ENCODE data around the gene PLXNA1. TPM values are rescaled to one million over a fixed set of nuclear protein-coding genes. Genes with fewer than 3 reads are reported as not detected.

The PLXNA1 gene
- total RNA-seq: 10 to 100 TPM; 17.0 to 49.5 TPM

DNA sequence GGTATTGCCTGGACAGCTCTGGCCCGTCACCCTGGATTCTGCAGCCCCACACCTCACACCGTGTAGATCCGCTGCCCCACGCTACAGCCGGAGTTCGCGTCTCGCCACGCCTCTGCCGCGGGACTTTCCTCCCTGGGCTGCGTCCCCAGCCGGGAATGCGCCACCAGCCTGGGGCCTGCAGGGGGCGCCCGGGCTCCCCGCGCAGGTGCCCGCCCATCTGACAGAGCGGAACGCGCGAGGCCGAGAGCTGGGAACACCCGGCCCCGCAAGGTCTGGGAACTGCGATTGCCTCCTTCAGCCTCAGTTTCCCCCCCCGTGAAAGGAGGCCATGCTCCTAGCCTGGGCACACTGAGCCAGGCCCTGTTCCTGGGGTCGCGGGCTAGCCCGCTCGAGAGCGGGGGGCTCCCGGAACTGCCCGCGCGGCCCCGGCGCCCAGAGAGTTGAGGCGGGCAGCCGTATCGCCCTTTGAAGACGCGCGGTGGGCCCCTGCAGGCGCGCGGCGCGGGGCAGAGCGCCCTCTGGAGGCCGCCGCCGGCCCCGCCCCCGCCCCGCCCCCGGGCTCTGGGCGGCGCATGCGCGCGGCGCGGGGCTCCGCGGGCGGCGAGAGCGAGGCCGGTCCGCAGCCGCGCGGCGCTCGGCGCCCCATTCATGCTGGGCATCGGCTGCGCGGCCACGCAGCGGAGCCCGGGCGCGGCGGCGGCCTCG, at the start of gene PLXNA1:
TSS of gene PLXNA1 (plus strand) at position 645 of the 705 bp plus-strand sequence. CDS start 5,479 bp downstream, outside the sequence.
- peak; percentile 42 for DNase-seq (ENCODE audit: low spot score)
- H3K27ac ChIP-seq: peak within 1 kb of the TSS; percentile 13 to 26
- TF ChIP-seq POLR2A (IDR thresholded peaks at IDR 0.05): no peak
- TF ChIP-seq, protein P1, sequence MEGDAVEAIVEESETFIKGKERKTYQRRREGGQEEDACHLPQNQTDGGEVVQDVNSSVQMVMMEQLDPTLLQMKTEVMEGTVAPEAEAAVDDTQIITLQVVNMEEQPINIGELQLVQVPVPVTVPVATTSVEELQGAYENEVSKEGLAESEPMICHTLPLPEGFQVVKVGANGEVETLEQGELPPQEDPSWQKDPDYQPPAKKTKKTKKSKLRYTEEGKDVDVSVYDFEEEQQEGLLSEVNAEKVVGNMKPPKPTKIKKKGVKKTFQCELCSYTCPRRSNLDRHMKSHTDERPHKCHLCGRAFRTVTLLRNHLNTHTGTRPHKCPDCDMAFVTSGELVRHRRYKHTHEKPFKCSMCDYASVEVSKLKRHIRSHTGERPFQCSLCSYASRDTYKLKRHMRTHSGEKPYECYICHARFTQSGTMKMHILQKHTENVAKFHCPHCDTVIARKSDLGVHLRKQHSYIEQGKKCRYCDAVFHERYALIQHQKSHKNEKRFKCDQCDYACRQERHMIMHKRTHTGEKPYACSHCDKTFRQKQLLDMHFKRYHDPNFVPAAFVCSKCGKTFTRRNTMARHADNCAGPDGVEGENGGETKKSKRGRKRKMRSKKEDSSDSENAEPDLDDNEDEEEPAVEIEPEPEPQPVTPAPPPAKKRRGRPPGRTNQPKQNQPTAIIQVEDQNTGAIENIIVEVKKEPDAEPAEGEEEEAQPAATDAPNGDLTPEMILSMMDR (IDR thresholded peaks at IDR 0.05): peak; percentile 71 to 86 (median 76)
- peak; percentile 4 for TF ChIP-seq POLR2AphosphoS5 (IDR thresholded peaks at IDR 0.05)
- H3K9me3 ChIP-seq: no peaks in the 10 kb centered on the region
- peaks cover 5% of the 10 kb centered on the region for H3K4me1 ChIP-seq (replicated peaks)
- intact Hi-C loops (cut with DNase I): loop anchor here (2.0 to 10.0 kb wide), 3 partner anchors 230 to 562 kb away; no protein-coding TSS in a partner anchor
- WGBS: under 1% methylated on average over 63 of the region's 89 CpGs
- no peaks in the 10 kb centered on the region for H3K27me3 ChIP-seq (replicated peaks; ENCODE audit: insufficient read depth)
- no peaks in the 10 kb centered on the region for H3K36me3 ChIP-seq
- H3K4me3 ChIP-seq: peak within 1 kb of the TSS; percentile 64 to 71

DNA sequence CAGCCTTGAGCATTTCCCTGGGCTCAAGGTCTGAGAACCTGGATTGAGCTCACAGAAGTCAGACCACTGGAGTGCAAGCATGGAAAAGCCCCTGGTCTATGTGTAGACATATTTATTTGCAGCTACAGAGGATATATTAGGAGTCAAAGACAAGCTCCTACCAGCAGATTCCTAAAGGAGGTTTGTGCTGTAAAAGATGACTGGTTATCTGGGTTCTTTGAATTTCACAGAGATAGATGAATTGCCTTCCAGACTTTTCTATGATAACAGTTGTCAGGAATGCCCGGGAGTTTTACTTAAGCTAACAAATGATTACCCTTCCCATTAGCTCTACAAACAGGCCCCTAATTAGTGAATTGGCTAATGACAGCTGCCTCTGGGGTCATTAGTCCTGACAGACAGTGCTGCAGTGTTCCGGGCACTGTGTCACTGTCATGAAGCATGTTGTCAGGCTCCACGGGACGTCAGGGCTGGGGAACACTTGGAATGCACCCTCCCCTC, 48.8 kb upstream of the PLXNA1 start:
- no peaks in the 10 kb centered on the region for H3K27me3 ChIP-seq (replicated peaks; ENCODE audit: insufficient read depth)
- H3K4me1 ChIP-seq (replicated peaks): no peaks in the 10 kb centered on the region
- TF ChIP-seq, protein P1 (IDR thresholded peaks at IDR 0.05): no peak
- TF ChIP-seq POLR2A (IDR thresholded peaks at IDR 0.05) (no peak), POLR2AphosphoS5 (IDR thresholded peaks at IDR 0.05) (no peak)
- no peaks in the 10 kb centered on the region for H3K36me3 ChIP-seq
- H3K9me3 ChIP-seq: no peaks in the 10 kb centered on the region
- DNase-seq (ENCODE audit: low spot score): no peak
- no peak overlapping the region for H3K27ac ChIP-seq
- H3K4me3 ChIP-seq: no peak overlapping the region
- intact Hi-C loops (cut with DNase I): no loop called here
- 62% methylated on average over 4 of the region's 4 CpGs for WGBS

DNA sequence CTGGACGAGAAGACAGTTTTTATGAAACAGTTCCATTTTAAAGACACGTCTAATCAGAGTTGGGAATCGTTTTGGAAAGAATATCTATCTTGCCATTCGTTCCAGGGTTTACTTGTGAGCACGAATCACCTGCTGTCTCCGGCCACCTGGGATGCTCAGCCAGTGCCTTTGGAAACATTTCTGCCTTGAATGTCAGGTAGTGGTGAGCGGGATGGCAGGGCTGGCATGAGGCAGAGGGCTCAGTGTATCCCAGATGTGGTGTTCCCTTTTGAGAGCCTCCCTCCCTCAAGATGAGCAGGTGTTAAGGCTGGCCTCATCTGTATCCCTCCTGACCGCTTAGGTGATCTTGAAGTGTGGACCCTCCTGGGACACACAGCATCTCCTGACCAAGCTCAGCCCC, 47.9 kb upstream of the PLXNA1 start:
- H3K36me3 ChIP-seq: no peaks in the 10 kb centered on the region
- no peaks in the 10 kb centered on the region for H3K4me1 ChIP-seq (replicated peaks)
- H3K4me3 ChIP-seq: no peak overlapping the region
- no peak overlapping the region for H3K27ac ChIP-seq
- DNase-seq (ENCODE audit: low spot score): no peak
- no peaks in the 10 kb centered on the region for H3K27me3 ChIP-seq (replicated peaks; ENCODE audit: insufficient read depth)
- H3K9me3 ChIP-seq: no peaks in the 10 kb centered on the region
- intact Hi-C loops (cut with DNase I): no loop called here
- TF ChIP-seq, protein P1 (IDR thresholded peaks at IDR 0.05): no peak
- WGBS: 95% methylated on average over 8 of the region's 8 CpGs

DNA sequence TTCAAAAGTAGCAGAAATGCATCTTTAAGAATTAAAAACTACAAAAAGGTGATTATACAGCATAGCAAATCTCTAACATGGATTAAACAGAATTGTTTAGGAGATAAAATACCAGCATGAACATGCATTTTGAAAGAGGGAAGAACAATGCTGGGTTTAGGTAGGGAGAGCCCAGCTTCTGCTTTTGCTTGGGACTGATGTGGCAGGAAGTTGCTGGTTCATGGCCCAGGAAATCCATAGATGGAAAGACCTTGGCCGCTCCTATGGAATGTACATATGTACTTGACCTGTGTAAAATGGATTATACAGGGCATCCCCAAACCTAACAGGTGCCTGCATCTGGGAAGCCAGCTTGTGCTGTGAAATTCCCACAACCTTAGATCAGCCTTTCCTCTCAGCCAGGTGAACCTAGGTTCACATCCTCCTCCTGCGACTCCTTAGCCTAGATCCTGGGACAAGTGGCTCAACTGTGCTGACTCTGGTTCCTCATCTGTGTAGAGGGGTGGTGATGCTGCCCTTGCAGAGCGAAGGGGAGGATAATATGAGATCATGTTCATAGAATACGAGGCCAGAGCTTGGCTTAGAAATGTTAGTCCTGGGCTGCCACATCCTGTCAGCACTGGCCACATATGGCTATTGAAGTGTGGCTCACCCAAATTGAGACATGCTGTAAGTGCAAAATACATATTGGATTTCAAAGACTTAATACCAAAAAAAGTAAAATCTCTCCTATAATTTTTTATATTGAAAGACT, 47.0 kb upstream of the PLXNA1 start:
- TF ChIP-seq, protein P1 (IDR thresholded peaks at IDR 0.05): no peak
- TF ChIP-seq POLR2AphosphoS5 (IDR thresholded peaks at IDR 0.05): no peak
- no peak for TF ChIP-seq POLR2A (IDR thresholded peaks at IDR 0.05)
- 85% methylated on average over 4 of the region's 4 CpGs for WGBS
- H3K4me3 ChIP-seq: no peak overlapping the region
- H3K4me1 ChIP-seq (replicated peaks): no peaks in the 10 kb centered on the region
- no peaks in the 10 kb centered on the region for H3K9me3 ChIP-seq
- DNase-seq (ENCODE audit: low spot score): no peak
- intact Hi-C loops (cut with DNase I): no loop called here
- no peaks in the 10 kb centered on the region for H3K27me3 ChIP-seq (replicated peaks; ENCODE audit: insufficient read depth)
- H3K36me3 ChIP-seq: no peaks in the 10 kb centered on the region
- no peak overlapping the region for H3K27ac ChIP-seq

Measured in prostate gland (tissue), 2 donors.